ENCODE results near the gene GLIS1.

The GLIS1 gene

GRCh38 chr1:53627031-53627430, 111.9 kb downstream of the GLIS1 start:
- no peak for TF ChIP-seq MAX (IDR thresholded peaks at IDR 0.05; ENCODE audit: low read depth, low read length)
- TF ChIP-seq, protein P1, sequence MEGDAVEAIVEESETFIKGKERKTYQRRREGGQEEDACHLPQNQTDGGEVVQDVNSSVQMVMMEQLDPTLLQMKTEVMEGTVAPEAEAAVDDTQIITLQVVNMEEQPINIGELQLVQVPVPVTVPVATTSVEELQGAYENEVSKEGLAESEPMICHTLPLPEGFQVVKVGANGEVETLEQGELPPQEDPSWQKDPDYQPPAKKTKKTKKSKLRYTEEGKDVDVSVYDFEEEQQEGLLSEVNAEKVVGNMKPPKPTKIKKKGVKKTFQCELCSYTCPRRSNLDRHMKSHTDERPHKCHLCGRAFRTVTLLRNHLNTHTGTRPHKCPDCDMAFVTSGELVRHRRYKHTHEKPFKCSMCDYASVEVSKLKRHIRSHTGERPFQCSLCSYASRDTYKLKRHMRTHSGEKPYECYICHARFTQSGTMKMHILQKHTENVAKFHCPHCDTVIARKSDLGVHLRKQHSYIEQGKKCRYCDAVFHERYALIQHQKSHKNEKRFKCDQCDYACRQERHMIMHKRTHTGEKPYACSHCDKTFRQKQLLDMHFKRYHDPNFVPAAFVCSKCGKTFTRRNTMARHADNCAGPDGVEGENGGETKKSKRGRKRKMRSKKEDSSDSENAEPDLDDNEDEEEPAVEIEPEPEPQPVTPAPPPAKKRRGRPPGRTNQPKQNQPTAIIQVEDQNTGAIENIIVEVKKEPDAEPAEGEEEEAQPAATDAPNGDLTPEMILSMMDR (IDR thresholded peaks at IDR 0.05; ENCODE audit: low read depth, low read length): no peak
- no peak for TF ChIP-seq POLR2A (IDR thresholded peaks at IDR 0.05; ENCODE audit: extremely low read depth, insufficient read length)
- no peak for TF ChIP-seq MYC (IDR thresholded peaks at IDR 0.05; ENCODE audit: low read depth, low read length)
- no peak for DNase-seq (ENCODE audit: low read depth)
- no peak overlapping the region for H3K4me3 ChIP-seq (ENCODE audit: low read depth, low read length)

DNA sequence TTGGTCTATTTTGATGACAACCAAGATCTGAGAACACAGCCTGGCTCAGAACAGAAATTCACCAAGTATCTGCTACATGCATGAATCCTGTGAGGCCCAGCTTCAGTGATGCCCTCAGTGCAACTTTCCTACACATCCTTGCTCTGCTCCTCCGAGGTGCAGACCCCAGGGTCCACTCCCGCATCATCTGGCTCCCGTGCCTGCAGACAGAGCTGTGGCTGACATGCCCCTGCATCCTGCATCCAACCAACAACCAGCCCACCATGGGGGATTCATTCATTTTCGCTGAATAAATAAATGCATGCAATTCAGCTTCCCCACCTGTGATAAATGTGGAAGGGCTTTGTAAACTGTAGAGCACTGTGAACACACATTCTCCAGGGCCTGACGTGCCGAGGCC, 112.3 kb downstream of the GLIS1 start:
- TF ChIP-seq MAX (IDR thresholded peaks at IDR 0.05; ENCODE audit: low read depth, low read length) (no peak), MYC (IDR thresholded peaks at IDR 0.05; ENCODE audit: low read depth, low read length) (no peak), POLR2A (IDR thresholded peaks at IDR 0.05; ENCODE audit: extremely low read depth, insufficient read length) (no peak)
- TF ChIP-seq, protein P1 (IDR thresholded peaks at IDR 0.05; ENCODE audit: low read depth, low read length): no peak
- no peak for DNase-seq (ENCODE audit: low read depth)
- H3K4me3 ChIP-seq (ENCODE audit: low read depth, low read length): no peak overlapping the region

GRCh38 chr1:53625766-53626520, 113.0 kb downstream of the GLIS1 start:
- TF ChIP-seq MAX (IDR thresholded peaks at IDR 0.05; ENCODE audit: low read depth, low read length) (no peak), MYC (IDR thresholded peaks at IDR 0.05; ENCODE audit: low read depth, low read length) (no peak), POLR2A (IDR thresholded peaks at IDR 0.05; ENCODE audit: extremely low read depth, insufficient read length) (no peak)
- TF ChIP-seq, protein P1 (IDR thresholded peaks at IDR 0.05; ENCODE audit: low read depth, low read length): no peak
- DNase-seq (ENCODE audit: low read depth): no peak
- no peak overlapping the region for H3K4me3 ChIP-seq (ENCODE audit: low read depth, low read length)

- no peak overlapping the region for H3K4me3 ChIP-seq (ENCODE audit: low read depth, low read length)
- no peak for TF ChIP-seq POLR2A (IDR thresholded peaks at IDR 0.05; ENCODE audit: extremely low read depth, insufficient read length)
- TF ChIP-seq MYC (IDR thresholded peaks at IDR 0.05; ENCODE audit: low read depth, low read length): no peak
- TF ChIP-seq, protein P1 (IDR thresholded peaks at IDR 0.05; ENCODE audit: low read depth, low read length): no peak
- no peak for TF ChIP-seq MAX (IDR thresholded peaks at IDR 0.05; ENCODE audit: low read depth, low read length)
- DNase-seq (ENCODE audit: low read depth): no peak
Observed at GRCh38 chr1:53625049-53625448, 113.9 kb downstream of the GLIS1 start.

- no peak for TF ChIP-seq POLR2A (IDR thresholded peaks at IDR 0.05; ENCODE audit: extremely low read depth, insufficient read length)
- TF ChIP-seq MYC (IDR thresholded peaks at IDR 0.05; ENCODE audit: low read depth, low read length): no peak
- TF ChIP-seq MAX (IDR thresholded peaks at IDR 0.05; ENCODE audit: low read depth, low read length): no peak
- TF ChIP-seq, protein P1 (IDR thresholded peaks at IDR 0.05; ENCODE audit: low read depth, low read length): no peak
- H3K4me3 ChIP-seq (ENCODE audit: low read depth, low read length): no peak overlapping the region
- no peak for DNase-seq (ENCODE audit: low read depth)
Observed at GRCh38 chr1:53622531-53622930, 116.4 kb downstream of the GLIS1 start.

Data from NB4 (cell line).